HL-60 (cell line): ENCODE results near the gene DDX39A.

Experiments used
- DNase-seq, 2 experiments: peaks; one replicate each; pipeline ENCODE4 v3.0.0-alpha.2; 2010 to 2020; ENCODE audit warnings: low read depth in 1 of 2, low spot score in 1 of 2
- H3K27ac ChIP-seq: fragments of 250-450 bp; sonication (Bioruptor Pico); replicated peaks from 2 replicates; pipeline ENCODE4 v1.5.1; 2020; ENCODE audit warnings: mild to moderate bottlenecking, moderate library complexity
- H3K27me3 ChIP-seq: fragments of 250-450 bp; sonication (Bioruptor Pico); 2 replicates; pipeline ENCODE4 v1.5.1; 2021; ENCODE audit warnings: mild to moderate bottlenecking, moderate library complexity; ENCODE audit not compliant: insufficient read depth, poor library complexity, severe bottlenecking
- H3K4me3 ChIP-seq: replicated peaks from 2 replicates; pipeline ENCODE4 v1.5.1; 2011; ENCODE audit warnings: mild to moderate bottlenecking, control low read depth, low read length; ENCODE audit not compliant: insufficient read depth
- GABPA ChIP-seq: IDR thresholded peaks from 2 replicates; pipeline ENCODE4 v1.6.1; 2012; ENCODE audit warnings: low read depth
- POLR2AphosphoS5 ChIP-seq: IDR thresholded peaks from 2 replicates; pipeline ENCODE4 v1.6.1; 2012; ENCODE audit warnings: low read depth
- REST ChIP-seq: IDR thresholded peaks from 2 replicates; pipeline ENCODE4 v1.6.1; 2012; ENCODE audit warnings: low read depth; ENCODE audit not compliant: insufficient replicate concordance
- SPI1 ChIP-seq: IDR thresholded peaks from 2 replicates; pipeline ENCODE4 v1.6.1; 2012; ENCODE audit warnings: low read depth, mild to moderate bottlenecking, borderline replicate concordance
- TF ChIP-seq, protein P1 (sequence below): IDR thresholded peaks from one replicate; pipeline ENCODE4 v1.5.1; 2011; ENCODE audit warnings: low read length, control low read depth, inconsistent platforms; ENCODE audit not compliant: insufficient read depth

Gene DDX39A

GRCh38 chr19:14418856-14419105 lies 360 bp downstream of the DDX39A start:
- Histone ChIP-seq H3K4me3 (peak overlapping the region; percentile 83), H3K27me3 (no peaks in the 10 kb centered on the region), H3K27ac (peak overlapping the region; percentile 95)
- no peak for DNase-seq
- TF ChIP-seq POLR2AphosphoS5: peak; percentile 56; the same call in 1 of the 2 replicates
- no peak for TF ChIP-seq GABPA
- no peak for TF ChIP-seq SPI1
- no peak for TF ChIP-seq REST
- TF ChIP-seq, protein P1, sequence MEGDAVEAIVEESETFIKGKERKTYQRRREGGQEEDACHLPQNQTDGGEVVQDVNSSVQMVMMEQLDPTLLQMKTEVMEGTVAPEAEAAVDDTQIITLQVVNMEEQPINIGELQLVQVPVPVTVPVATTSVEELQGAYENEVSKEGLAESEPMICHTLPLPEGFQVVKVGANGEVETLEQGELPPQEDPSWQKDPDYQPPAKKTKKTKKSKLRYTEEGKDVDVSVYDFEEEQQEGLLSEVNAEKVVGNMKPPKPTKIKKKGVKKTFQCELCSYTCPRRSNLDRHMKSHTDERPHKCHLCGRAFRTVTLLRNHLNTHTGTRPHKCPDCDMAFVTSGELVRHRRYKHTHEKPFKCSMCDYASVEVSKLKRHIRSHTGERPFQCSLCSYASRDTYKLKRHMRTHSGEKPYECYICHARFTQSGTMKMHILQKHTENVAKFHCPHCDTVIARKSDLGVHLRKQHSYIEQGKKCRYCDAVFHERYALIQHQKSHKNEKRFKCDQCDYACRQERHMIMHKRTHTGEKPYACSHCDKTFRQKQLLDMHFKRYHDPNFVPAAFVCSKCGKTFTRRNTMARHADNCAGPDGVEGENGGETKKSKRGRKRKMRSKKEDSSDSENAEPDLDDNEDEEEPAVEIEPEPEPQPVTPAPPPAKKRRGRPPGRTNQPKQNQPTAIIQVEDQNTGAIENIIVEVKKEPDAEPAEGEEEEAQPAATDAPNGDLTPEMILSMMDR: no peak

DNA sequence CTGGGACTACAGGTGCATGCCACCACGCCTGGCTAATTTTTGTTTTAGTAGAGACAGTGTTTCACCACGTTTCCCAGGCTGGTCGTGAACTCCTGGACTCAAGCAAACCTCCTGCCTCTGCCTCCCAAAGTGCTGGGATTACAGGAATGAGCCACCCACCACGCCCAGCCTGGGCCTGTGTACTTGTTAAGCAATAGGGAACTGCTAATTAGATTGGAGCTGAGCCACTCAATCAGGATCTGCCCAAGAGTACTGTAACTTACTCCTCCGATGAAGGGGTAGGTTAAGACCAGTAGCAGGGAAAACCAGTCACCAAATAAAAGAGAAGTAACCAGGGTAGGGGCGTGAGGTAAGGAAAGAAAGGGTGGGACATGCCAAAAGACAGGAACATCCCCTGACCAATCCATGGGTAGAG lies 2.3 kb downstream of the DDX39A start:
- DNase-seq: peak in 1 of 2 experiments; percentile 50
- TF ChIP-seq SPI1: no peak; the same call in 1 of the 2 replicates
- TF ChIP-seq GABPA: no peak
- no peak for TF ChIP-seq POLR2AphosphoS5
- TF ChIP-seq, protein P1: no peak
- TF ChIP-seq REST: no peak
- Histone ChIP-seq H3K27ac (0 out of 2 replicates have a peak overlapping the region, but pooled peaks have one; percentile 5), H3K27me3 (no peaks in the 10 kb centered on the region), H3K4me3 (peak overlapping the region; percentile 83)

- Histone ChIP-seq H3K27me3 (no peaks in the 10 kb centered on the region), H3K27ac (no peak overlapping the region), H3K4me3 (no peak overlapping the region)
- no peak for DNase-seq
- TF ChIP-seq GABPA: no peak
- TF ChIP-seq, protein P1: no peak
- no peak for TF ChIP-seq SPI1
- TF ChIP-seq POLR2AphosphoS5: no peak
- TF ChIP-seq REST: no peak
These were observed 4.0 kb downstream of the DDX39A start for GRCh38 chr19:14414926-14415690.
